ENCODE data around the gene QRICH1.
"Not testable (repeated sequence)": the region's sequence is repeated elsewhere in the genome, so short reads cannot be mapped to it uniquely, and the experiment has no call there.

The QRICH1 gene

GRCh38 chr3:49016414-49017228 lies 77.2 kb downstream of the QRICH1 start:
- no peak for DNase-seq

- DNase-seq, result no peak
Observed at GRCh38 chr3:49015765-49016164, 78.1 kb downstream of the QRICH1 start.

- no peak for DNase-seq
Observed at GRCh38 chr3:49015072-49015471, 78.8 kb downstream of the QRICH1 start.

- no peak for DNase-seq
Observed at GRCh38 chr3:49013738-49014660, 79.9 kb downstream of the QRICH1 start.

GRCh38 chr3:49013113-49013737 lies 80.6 kb downstream of the QRICH1 start:
- no peak for DNase-seq

- no peak for DNase-seq
Observed at GRCh38 chr3:49012441-49013017, 81.3 kb downstream of the QRICH1 start.

- DNase-seq, result no peak
Observed at GRCh38 chr3:49009396-49009795, 84.5 kb downstream of the QRICH1 start.

GRCh38 chr3:49008627-49009026 lies 85.2 kb downstream of the QRICH1 start:
- not testable (repeated sequence) for DNase-seq

- peak; percentile 78 for DNase-seq
Observed at GRCh38 chr3:49007771-49008528, 85.9 kb downstream of the QRICH1 start.

GRCh38 chr3:49007068-49007770 lies 86.7 kb downstream of the QRICH1 start, which contains the start of gene WDR6:
WDR6 (plus strand) TSS chr3:49007391; CDS start chr3:49007432, 41 bp downstream.
- peak; percentile 87 for DNase-seq

GRCh38 chr3:49006408-49007067 lies 87.3 kb downstream of the QRICH1 start:
- DNase-seq, result no peak

GRCh38 chr3:49005998-49006397 lies 87.9 kb downstream of the QRICH1 start:
- DNase-seq, result no peak

- DNase-seq, result no peak
Observed at GRCh38 chr3:49005303-49005680, 88.6 kb downstream of the QRICH1 start.

- DNase-seq, result no peak
Observed at GRCh38 chr3:49004352-49005302, 89.2 kb downstream of the QRICH1 start.

- DNase-seq, result no peak
Observed at GRCh38 chr3:49001155-49001554, 92.7 kb downstream of the QRICH1 start.

- DNase-seq, result no peak
Observed at GRCh38 chr3:48999085-48999858, 94.6 kb downstream of the QRICH1 start.

GRCh38 chr3:48997714-48998637 lies 95.9 kb downstream of the QRICH1 start:
- DNase-seq, result peak; percentile 25

All from NCI-H1436 (cell line).